Right lobe of liver (tissue), 4 donors: Measurements from ENCODE around the gene RGS11.

Source experiments
- CTCF ChIP-seq, 4 donors: fragments of 200-600 bp in 3 of 4; fragments of 450-650 bp in 1 of 4; IDR thresholded peaks; one replicate each; pipeline versions ENCODE4 v1.5.1 to v1.8.0; 2016 to 2022; ENCODE audit warnings: antibody characterized with exemption in 4 of 4, mild to moderate bottlenecking in 2 of 4
- POLR2A ChIP-seq: fragments of 450-650 bp; IDR thresholded peaks from one replicate; pipeline ENCODE4 v1.6.1; 2017; ENCODE audit warnings: antibody characterized with exemption, mild to moderate bottlenecking
- donor health status: DM: no; HTN: no; CAD: no.
- donor health status: DM: no; HTN: no; CAD: no.
- donor health status: DM: no; HTN: yes; CAD: no.

- TF ChIP-seq CTCF (IDR thresholded peaks at IDR 0.05) (no peak), POLR2A (no peak)
These were observed 30.6 kb downstream of the RGS11 start for GRCh38 chr16:245105-245504.
